HG03103 (cell line): ENCODE data around the gene NKX1-2.

ENCODE experiments used
- ATAC-seq: cut with Tn5 transposase; IDR thresholded peaks from one replicate; pipeline ENCODE4 v1.9.1; 2021; ENCODE audit warnings: low read depth; ENCODE audit not compliant: unreplicated experiment

Gene NKX1-2

DNA sequence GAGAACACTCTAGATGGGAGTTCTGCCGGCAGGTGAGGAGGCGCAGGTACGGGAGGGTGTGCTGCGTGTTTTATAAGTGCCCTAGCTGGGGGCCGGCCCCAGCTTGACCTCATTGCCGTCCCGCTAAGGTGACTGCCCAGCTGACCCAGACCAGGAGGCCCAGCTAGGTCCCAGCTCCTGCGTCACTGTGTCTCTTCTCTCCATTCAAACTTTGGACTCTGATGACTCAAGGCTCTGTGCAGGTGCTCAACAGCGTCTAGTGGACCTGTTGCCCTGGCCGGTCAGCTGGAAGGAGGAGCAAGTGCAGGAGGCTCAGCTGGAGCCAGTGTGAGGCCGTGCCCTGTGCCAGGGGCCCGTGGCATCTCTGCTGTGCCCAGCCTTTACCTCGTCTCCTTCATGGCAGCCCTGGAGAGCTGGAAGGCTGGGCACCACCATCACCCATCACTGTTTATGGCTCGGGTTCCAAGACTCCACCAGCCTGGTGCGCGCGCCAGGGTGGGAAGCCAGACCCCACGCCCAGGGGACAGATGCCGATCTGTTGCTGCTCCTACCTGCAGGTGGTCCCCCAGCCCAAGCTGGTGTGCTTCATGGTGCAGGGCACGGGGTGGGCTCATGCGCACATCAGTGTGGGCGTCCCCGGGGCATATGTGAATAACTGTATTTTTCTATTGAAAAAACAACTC is 26.3 kb upstream of the NKX1-2 start:
- no peak for ATAC-seq

DNA sequence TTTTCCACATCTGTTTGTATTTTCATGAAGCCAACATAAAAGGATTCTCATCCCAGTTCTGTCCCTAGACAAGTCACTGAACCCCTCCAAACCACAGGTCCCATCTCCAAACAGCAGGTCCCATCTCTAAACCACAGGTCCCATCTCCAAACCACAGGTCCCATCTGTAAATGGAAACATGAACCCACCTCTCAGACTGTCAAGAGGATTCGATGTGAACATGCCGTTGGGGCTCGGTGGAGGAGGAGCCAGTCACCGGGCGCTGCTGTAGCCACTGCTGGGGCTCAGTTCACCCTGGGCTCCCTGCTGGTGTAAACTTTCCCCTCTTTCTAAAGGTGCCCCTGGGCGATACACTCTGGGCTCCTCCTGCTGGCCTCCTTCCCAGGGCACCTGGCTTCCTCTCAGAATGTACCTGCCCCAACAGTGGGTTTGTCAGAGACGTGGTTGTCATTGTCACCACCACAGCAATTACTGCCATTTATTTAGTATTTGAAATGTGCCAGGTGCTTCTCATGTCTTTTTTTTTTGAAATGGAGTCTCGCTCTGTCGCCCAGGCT is 24.8 kb upstream of the NKX1-2 start:
- ATAC-seq, result no peak

DNA sequence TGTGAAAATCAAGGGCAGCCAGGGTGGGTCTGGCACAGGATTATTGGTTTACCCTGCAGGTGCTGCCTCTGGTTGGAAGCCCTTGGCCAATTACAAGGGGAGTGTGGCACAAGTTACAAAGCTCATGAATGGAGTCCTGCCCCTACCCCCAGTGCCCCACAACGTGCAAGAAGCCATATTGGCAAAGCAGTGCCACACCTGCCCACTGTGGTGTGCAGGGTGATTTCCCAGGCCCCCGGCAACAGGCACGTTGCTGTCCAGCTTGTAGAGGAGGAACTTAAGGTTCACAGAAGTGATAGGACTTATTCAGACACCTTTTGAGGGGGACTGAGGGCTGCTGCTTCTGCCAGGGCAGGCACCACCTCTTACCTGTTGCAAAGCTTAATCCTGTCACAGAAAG is 23.2 kb upstream of the NKX1-2 start:
- ATAC-seq, result no peak

GRCh38 chr10:124472071-124472470 is 22.2 kb upstream of the NKX1-2 start:
- ATAC-seq, result no peak

GRCh38 chr10:124470544-124471434 is 21.0 kb upstream of the NKX1-2 start:
- ATAC-seq, result no peak

DNA sequence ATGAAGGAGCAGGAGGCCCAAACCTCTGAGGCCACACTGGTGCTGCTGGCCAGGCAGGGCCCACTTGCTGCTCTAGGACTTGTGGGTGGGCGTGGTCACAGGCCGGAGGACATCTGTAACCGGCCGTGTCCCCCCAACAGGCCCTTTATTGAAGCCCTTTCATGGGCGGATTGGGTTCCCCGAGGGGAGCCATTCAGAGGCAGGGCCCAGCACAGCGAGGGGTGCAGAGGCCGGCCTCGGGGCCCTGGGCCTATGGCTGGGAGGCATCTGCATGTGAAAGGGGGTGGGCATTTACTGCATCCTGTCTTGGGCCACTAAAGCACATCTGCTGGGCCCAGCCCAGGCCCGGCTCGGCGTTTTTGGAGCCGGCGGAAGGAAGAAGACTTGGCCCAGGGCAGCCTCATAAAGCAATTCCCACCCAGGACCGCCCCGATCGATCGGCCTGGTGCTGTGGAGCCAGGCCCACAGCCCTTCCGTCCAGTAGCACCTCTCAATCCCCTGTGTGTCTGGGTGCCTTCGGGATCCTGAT is 20.2 kb upstream of the NKX1-2 start:
- no peak for ATAC-seq

DNA sequence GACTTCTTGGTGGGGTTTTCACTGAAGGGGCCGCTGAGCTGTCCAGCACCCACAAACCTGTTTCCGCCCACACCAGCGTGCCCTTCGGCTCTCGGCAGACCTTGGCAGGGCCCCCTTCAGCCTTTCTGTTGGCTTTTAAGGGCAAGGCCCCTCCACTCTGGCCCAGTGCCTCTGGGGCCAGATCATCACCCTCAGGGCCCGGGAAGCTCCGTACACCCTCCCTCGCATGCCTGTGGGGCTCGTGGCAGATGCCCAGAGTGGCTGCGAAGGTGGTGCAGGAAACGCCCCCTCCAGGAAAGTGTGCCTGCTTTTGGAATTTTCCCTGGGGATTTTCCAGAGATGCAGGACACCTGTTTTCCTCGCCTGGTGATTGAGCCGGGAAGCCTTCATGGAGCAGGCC is 18.8 kb upstream of the NKX1-2 start:
- ATAC-seq, result no peak

- no peak for ATAC-seq
Observed at GRCh38 chr10:124467165-124467564, 17.3 kb upstream of the NKX1-2 start.

- ATAC-seq, result no peak
Observed at GRCh38 chr10:124465777-124466488, 16.1 kb upstream of the NKX1-2 start.

DNA sequence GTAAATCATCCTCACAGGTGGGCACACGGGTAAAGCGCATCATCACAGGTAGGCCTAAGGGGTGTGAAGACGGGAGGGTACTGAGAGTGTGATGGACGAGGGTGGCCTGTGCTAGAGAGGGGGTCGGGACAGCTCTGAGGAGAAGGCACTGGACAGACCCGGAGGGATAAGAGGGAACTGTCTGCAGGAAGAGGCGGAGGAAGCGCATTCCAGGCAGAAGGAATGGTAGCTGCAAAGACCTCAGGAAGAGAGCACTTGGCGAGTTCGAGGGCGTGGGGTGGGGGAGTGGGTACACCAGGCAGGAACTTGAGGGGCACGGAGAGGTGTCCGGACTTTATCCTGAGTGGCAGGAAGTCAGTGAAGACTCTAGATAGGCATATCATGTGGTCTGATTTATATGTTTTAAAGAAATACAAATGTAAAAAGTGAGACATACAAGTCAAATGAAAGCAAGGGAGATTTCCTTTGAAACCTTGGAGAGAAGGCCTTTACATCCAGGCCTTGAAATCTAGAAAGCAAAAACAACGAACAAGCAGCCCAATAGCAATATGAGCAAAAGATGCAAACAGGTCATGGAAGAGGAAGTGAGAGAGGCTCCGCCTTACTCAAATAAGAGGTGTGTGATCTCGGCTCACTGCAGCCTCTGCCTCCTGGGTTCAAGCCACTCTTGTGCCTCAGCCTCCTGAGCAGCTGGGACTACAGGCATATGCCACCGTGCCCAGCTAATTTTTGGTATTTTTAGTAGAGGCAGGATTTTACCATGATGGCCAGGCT is 15.4 kb upstream of the NKX1-2 start:
- ATAC-seq, result peak; percentile 38

DNA sequence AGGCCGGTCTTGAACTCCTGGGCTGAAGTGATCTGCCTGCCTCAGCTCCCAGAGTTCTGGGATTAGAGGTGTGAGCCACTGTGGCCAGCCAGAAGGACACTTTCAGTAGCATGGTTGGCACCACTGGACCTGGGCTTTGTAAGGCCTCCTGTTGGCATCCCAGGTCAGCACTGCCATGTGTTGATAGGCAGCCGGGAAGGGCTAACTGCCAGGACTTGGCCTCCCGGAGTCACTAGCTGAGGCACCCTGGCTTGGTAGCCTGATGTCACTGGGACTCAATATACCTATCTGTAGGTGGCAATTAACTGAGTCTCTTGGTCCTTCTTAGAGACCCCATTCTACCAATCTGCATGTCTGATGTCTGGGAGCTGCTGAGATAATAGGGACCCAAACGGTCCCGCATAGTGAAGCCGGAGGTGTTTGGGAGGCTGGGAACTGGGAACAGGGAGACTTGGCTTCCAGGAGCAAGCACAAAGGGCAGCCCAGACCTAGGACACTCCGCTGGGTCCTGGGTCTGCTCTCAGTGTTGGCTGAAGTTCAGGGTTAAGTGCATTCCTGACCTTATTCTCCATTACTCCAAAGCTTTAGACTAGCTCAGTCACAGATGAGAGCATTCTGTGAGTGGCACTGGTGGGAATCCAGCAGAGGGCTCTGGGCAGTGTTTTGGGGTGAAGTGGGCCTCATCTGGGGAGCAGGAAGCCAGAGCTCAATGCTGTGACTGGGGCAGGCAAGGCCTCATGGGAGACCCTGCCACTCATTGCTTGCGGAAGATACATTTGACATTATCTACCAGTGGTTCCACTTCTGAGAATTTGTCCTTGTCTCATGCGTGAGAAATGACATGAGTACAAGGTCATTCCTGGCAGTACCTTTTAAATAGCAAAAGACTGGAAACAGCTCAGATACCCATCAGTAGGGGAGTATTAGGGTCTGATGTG is 14.5 kb upstream of the NKX1-2 start:
- no peak for ATAC-seq

GRCh38 chr10:124462348-124462695 is 12.5 kb upstream of the NKX1-2 start:
- no peak for ATAC-seq

DNA sequence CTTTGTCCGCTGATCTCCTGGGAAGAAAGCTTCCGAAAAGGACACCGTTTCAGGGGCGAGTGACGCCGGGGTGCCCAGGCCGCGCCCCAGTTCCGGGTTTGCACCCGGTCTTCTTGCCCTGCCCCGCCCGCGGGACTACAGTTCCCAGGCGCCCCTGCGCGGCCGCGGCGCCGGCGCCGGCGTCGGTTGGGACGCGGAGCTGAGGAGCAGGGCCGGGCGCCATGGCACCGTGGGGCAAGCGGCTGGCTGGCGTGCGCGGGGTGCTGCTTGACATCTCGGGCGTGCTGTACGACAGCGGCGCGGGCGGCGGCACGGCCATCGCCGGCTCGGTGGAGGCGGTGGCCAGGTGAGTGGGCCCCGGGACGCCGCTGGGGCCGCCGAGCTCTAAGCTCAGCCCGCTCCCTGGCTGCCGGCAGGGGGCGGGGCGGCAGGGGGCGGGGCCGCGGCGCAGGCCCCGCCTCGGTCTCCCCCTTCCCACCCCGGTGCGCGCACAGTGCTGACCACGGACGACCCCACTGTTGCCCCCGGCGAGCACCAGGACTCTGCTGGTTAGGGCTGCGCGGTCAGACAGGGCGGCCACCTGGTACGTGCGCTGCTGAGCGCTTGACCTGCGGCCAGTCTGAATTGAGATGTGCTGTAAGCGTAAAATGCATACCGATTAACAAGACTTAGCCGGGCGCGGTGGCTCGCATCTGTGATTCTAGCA is 12.0 kb upstream of the NKX1-2 start, which contains the start of gene LHPP:
Gene LHPP (plus strand): TSS at position 182 of the 706 bp plus-strand sequence. CDS start 40 bp downstream, at position 222.
- ATAC-seq, result peak; percentile 88

DNA sequence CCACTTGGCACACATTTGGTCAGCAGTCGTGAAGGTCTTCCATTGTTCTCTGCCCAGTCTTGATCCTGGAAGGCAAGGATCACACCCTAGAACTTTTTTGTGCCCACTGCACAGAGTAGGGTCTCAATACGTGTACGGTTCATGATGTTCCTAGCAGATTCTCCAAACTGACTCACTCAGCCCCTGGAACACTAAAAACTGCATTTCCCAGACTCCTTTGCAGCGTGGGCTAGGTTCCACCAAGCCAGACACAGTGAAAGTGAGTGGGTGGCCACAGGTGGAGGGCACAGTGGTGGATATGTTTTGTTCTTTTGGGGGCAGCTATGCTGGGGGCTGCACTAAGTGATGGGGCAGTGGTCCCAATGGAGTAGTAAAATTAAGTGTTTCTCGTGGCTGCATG is 10.3 kb upstream of the NKX1-2 start:
- no peak for ATAC-seq

DNA sequence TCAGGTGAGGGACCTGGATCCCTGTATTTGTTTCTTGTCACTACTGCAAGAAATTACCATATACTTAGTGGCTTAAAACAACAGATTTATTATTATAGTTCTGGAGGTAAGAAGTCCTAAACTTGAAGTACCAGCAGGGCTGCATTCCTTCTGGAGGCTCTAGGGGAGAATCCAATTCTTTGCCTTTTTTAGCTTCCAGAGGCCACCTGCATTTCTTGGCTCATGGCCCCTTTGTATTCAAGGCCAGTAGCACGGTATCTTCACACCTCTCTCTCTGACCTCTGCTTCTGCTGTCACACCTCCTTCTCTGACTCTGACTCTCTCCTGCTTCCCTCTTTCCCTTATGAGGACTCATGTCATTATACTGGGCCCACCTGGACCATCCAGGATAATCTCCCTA is 9.6 kb upstream of the NKX1-2 start:
- no peak for ATAC-seq

DNA sequence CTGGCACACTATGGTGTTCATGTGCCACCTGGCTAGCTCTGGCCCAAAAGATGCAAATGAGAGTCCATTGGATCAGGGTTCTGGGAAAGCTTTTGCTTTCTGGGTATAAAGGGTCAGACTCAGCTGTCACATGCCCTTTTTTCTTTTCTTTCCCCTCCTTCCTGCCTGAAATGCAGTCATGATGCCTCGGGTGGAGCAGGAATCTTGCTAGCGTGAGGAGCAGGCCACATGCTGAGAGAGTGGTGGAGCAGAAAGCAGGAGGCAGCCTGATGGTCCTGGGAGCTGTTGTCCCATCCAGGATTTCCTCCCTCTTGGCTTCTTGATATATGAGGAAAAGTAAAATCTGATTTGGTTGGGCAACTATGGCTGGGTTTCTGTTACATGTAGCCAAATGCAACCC is 9.1 kb upstream of the NKX1-2 start:
- ATAC-seq, result no peak

DNA sequence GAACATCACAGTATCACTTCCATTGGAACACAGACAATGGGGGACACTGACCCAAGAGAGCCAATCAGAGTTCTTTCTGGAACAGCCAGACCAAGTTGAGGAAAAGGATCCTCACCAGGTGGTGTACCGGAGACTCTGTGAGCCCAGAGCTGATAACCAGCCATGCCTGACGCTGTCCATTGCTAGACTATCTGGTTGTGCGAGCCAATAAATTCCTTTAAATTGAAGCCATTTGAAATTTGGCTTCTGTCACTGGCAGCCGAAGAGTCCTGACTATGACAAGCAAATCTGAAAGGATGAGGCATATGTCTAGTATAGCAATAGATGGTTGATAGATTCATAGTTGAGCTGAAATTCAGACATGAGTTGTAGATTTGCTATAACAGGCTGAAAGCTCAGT is 8.6 kb upstream of the NKX1-2 start:
- no peak for ATAC-seq

GRCh38 chr10:124455441-124455840 is 5.6 kb upstream of the NKX1-2 start:
- no peak for ATAC-seq
